Spleen (tissue), 11 donors: ENCODE data around the gene HSD17B14. TPM values are rescaled to one million over a fixed set of nuclear protein-coding genes. Genes with fewer than 3 reads are reported as not detected.
"Not testable (repeated sequence)": the region's sequence is repeated elsewhere in the genome, so short reads cannot be mapped to it uniquely, and the experiment has no call there.

ENCODE experiments used
- DNase-seq: peaks from one replicate; pipeline ENCODE4 v3.0.0-alpha.2; 2020
- H3K27ac ChIP-seq, 8 donors: fragments of 200-600 bp; sonication (generic) in 7 of 8; 1 replicate in 4 of 8; 2 replicates in 4 of 8; pipeline versions ENCODE4 v1.5.0 to v1.8.0; 2016 to 2021; ENCODE audit warnings: inconsistent platforms in 4 of 8, mild to moderate bottlenecking in 4 of 8, moderate library complexity in 1 of 8
- H3K27me3 ChIP-seq, 7 donors: fragments of 200-600 bp; sonication (generic) in 6 of 7; replicated peaks in 1 of 7; 1 replicate in 4 of 7; 2 replicates in 3 of 7; pipeline versions ENCODE4 v1.5.0 to v1.8.0; 2016 to 2021; ENCODE audit warnings: inconsistent platforms in 3 of 7, mild to moderate bottlenecking in 1 of 7
- H3K36me3 ChIP-seq, 6 donors: fragments of 200-600 bp; sonication (generic) in 5 of 6; 1 replicate in 4 of 6; 2 replicates in 2 of 6; pipeline versions ENCODE4 v1.5.0 to v1.8.0; 2016 to 2021; ENCODE audit warnings: inconsistent platforms in 2 of 6
- H3K4me1 ChIP-seq, 6 donors: fragments of 200-600 bp; sonication (generic) in 5 of 6; 1 replicate in 3 of 6; 2 replicates in 3 of 6; pipeline versions ENCODE4 v1.5.0 to v1.8.0; 2016 to 2021; ENCODE audit warnings: inconsistent platforms in 3 of 6
- H3K4me3 ChIP-seq, 8 donors: fragments of 200-600 bp; sonication (generic) in 7 of 8; 1 replicate in 4 of 8; 2 replicates in 4 of 8; pipeline versions ENCODE4 v1.5.0 to v1.8.0; 2016 to 2021; ENCODE audit warnings: inconsistent platforms in 4 of 8, mild to moderate bottlenecking in 4 of 8, moderate library complexity in 2 of 8
- H3K9me3 ChIP-seq, 8 donors: fragments of 200-600 bp; sonication (generic) in 7 of 8; 1 replicate in 4 of 8; 2 replicates in 4 of 8; pipeline versions ENCODE4 v1.5.0 to v1.8.0; 2016 to 2021; ENCODE audit warnings: inconsistent platforms in 4 of 8
- POLR2A ChIP-seq, 3 donors: fragments of 450-650 bp; IDR thresholded peaks; one replicate each; pipeline ENCODE4 v1.5.1; 2017; ENCODE audit warnings: antibody characterized with exemption in 3 of 3, mild to moderate bottlenecking in 1 of 3
- POLR2AphosphoS5 ChIP-seq, 3 donors: sonication (generic); formaldehyde crosslinking; IDR thresholded peaks; one replicate each; pipeline ENCODE4 v1.5.1; 2017; ENCODE audit warnings: antibody characterized with exemption in 3 of 3
- WGBS, 5 donors: extraction: QIAGEN DNeasy Blood & Tissue Kit in 3 of 5; methylation state at CpG; one replicate each; pipeline versions ENCODE4 v1.1.5 to v1.1.7; 2013 to 2018; 5-methylcytosine and 5-hydroxymethylcytosine counted together
- intact Hi-C: fragments of 100-400 bp; cut with DNase I; formaldehyde crosslinking; loops from one replicate; pipeline ENCODE4 v1.15.0; 2023; ENCODE audit warnings: low total_unique reads
- polyA plus RNA-seq, 3 donors: library from polyadenylated mRNA; stranded (reverse); fragments of 200-250 nt; gene quantifications; one replicate each; pipeline ENCODE4 v1.2.1, GENCODE V29; 2013
- total RNA-seq, 7 donors: library from RNA; depleted of rRNA in 3 of 7; stranded (reverse); fragments of >200 nt in 3 of 7; fragmentation: NEBNext Ultra II Directional in 4 of 7; extraction: Animal tissue kit (Norgen Biotek cat#: 25700) in 4 of 7; gene quantifications; one replicate each; pipeline versions ENCODE4 v1.1.0 to v1.2.1, GENCODE V29; 2016 to 2021
- TF ChIP-seq, protein P1 (sequence below), 11 experiments: fragments of 200-600 bp in 7 of 11; fragments of 450-650 bp in 4 of 11; sonication (generic) in 4 of 11; IDR thresholded peaks in 8 of 11; conservative IDR thresholded peaks in 3 of 11; 1 replicate in 7 of 11; 2 replicates in 4 of 11; pipeline versions ENCODE4 v1.4.0 to v1.8.0; 2016 to 2021; ENCODE audit warnings: antibody characterized with exemption in 11 of 11, inconsistent platforms in 4 of 11, mild to moderate bottlenecking in 1 of 11
- donor health status: healthy with polysubstance abuse.
- donor health status: DM: no; HTN: no; CAD: no; lungs with moderate emphysema.
- donor health status: DM: no; HTN: no; CAD: no.
- donor health status: Bipolar disorder and iron deficiency.
- donor health status: healthy.
- donor health status: DM: no; HTN: no; CAD: no.
- donor health status: DM: yes; HTN: yes; CAD: no.

The HSD17B14 gene
- total and polyA plus RNA-seq, 10 donors = 2.4 to 16.5 (median 10.6) TPM

GRCh38 chr19:48795055-48795684 is 41.1 kb downstream of the HSD17B14 start:
- Histone ChIP-seq H3K9me3 (no peaks in the 10 kb centered on the region), H3K27me3 (no peaks in the 10 kb centered on the region), H3K4me1 (peaks cover 0 to 15% (median 9%) of the 10 kb centered on the region in 6 donors), H3K27ac (peak overlapping the region; percentile 63 to 83 (median 76)), H3K4me3 (peak overlapping the region; percentile 42 to 73 (median 56)), H3K36me3 (peaks cover 0 to 10% (median 0%) of the 10 kb centered on the region in 6 donors)
- intact Hi-C loops = no loop called here
- DNase-seq = peak; percentile 94
- 2 to 3% (median 2%) methylated on average over 33 to 38 of the region's 38 CpGs for WGBS, 5 donors
- TF ChIP-seq POLR2AphosphoS5 (IDR thresholded peaks at IDR 0.05) = peak; percentile 79 to 84 (median 80)
- TF ChIP-seq, protein P1, sequence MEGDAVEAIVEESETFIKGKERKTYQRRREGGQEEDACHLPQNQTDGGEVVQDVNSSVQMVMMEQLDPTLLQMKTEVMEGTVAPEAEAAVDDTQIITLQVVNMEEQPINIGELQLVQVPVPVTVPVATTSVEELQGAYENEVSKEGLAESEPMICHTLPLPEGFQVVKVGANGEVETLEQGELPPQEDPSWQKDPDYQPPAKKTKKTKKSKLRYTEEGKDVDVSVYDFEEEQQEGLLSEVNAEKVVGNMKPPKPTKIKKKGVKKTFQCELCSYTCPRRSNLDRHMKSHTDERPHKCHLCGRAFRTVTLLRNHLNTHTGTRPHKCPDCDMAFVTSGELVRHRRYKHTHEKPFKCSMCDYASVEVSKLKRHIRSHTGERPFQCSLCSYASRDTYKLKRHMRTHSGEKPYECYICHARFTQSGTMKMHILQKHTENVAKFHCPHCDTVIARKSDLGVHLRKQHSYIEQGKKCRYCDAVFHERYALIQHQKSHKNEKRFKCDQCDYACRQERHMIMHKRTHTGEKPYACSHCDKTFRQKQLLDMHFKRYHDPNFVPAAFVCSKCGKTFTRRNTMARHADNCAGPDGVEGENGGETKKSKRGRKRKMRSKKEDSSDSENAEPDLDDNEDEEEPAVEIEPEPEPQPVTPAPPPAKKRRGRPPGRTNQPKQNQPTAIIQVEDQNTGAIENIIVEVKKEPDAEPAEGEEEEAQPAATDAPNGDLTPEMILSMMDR (IDR thresholded peaks at IDR 0.05 in 8 of 11, conservative IDR thresholded peaks at IDR 0.05 in 3 of 11) = peak; percentile 89 to 97 (median 95)
- no peak for TF ChIP-seq POLR2A (IDR thresholded peaks at IDR 0.05)

DNA sequence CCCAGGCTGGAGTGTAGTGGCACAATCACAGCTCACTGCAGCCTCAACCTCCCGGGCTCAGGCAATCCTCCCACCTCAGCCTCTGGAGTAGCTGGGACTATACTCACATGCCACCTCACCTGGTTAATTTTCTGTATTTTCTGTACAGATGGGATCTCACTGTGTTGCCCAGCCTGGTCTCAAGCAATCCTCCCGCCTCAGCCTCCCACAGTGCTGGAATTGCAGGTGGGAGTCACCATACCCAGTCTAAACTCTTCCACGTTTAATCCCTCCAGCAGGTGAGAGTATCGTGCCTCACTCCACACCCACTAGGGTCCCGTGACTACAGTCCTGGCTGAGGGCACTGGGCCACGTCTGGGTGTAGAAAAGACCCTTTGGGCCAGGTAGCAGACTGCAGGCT is 42.0 kb downstream of the HSD17B14 start:
- Histone ChIP-seq H3K4me1 (peaks cover 0 to 15% (median 9%) of the 10 kb centered on the region in 6 donors), H3K9me3 (no peaks in the 10 kb centered on the region), H3K27me3 (no peaks in the 10 kb centered on the region), H3K27ac (no peak overlapping the region), H3K4me3 (no peak overlapping the region), H3K36me3 (peaks cover 0 to 5% (median 0%) of the 10 kb centered on the region in 6 donors)
- WGBS, 5 donors = 81 to 86% (median 84%) methylated on average over 6 of the region's 6 CpGs
- TF ChIP-seq, protein P1 (IDR thresholded peaks at IDR 0.05 in 8 of 11, conservative IDR thresholded peaks at IDR 0.05 in 3 of 11) = no peak
- TF ChIP-seq POLR2A (IDR thresholded peaks at IDR 0.05) = no peak
- no peak for TF ChIP-seq POLR2AphosphoS5 (IDR thresholded peaks at IDR 0.05)
- DNase-seq = no peak
- intact Hi-C loops = no loop called here

GRCh38 chr19:48793271-48793670 is 43.0 kb downstream of the HSD17B14 start:
- H3K4me1 ChIP-seq = peaks cover 0 to 15% (median 9%) of the 10 kb centered on the region in 6 donors
- intact Hi-C loops = no loop called here
- WGBS, 5 donors = 58 to 71% (median 67%) methylated on average over 8 of the region's 8 CpGs
- peak overlapping the region in 2 of 8 donors; percentile 10 to 38 for H3K27ac ChIP-seq
- H3K27me3 ChIP-seq = no peaks in the 10 kb centered on the region
- TF ChIP-seq POLR2AphosphoS5 (IDR thresholded peaks at IDR 0.05) = peak in 1 of 3 donors; percentile 22
- TF ChIP-seq, protein P1 (IDR thresholded peaks at IDR 0.05 in 8 of 11, conservative IDR thresholded peaks at IDR 0.05 in 3 of 11) = no peak
- H3K36me3 ChIP-seq = no peaks in the 10 kb centered on the region
- no peaks in the 10 kb centered on the region for H3K9me3 ChIP-seq
- H3K4me3 ChIP-seq = no peak overlapping the region
- no peak for DNase-seq

DNA sequence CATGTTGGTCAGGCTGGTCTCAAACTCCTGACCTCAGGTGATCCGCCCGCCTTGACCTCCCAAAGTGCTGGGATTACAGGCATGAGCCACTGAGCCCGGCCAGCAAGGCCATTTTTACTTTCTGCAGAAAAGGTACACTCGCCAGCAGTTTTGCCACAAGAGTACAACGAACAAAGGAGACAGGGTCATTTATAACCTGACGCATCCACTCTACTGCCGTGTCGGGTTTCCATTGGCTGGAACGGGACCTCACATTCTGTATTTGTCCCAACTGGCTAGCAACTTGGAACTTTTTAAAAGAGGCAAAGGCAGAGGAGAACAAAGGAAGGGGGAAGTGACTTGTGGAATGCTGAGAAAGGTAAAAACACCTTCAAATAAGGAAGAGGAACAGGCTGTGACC is 49.0 kb downstream of the HSD17B14 start:
- not testable (repeated sequence) for H3K4me3 ChIP-seq, H3K9me3 ChIP-seq, DNase-seq, H3K36me3 ChIP-seq, H3K27ac ChIP-seq, H3K27me3 ChIP-seq
- 84 to 93% (median 89%) methylated on average over 9 of the region's 9 CpGs for WGBS, 5 donors
- intact Hi-C loops = loop anchor here (5.0 kb wide), 1 partner anchor 50 kb away; the partner anchor contains the start of gene HSD17B14
- peaks cover 0 to 14% (median 6%) of the 10 kb centered on the region in 6 donors for H3K4me1 ChIP-seq

DNA sequence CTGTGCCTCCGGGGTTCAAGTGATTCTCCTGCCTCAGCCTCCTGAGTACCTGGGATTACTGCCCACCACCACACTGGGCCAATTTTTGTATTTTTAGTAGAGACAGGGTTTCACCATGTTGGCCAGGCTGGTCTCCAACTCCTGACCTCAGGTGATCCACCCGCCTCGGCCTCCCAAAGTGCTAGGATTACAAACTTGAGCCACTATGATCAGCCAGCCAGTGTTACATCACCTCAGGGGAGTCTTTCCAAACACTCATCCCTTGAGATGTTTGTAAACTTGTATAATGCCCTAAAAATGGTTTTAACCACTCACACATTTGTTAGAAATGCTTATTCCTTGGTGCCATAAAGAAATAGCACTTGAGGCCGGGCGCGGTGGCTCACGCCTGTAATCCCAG is 49.9 kb downstream of the HSD17B14 start:
- H3K36me3 ChIP-seq, H3K27ac ChIP-seq, H3K27me3 ChIP-seq, H3K4me3 ChIP-seq, H3K9me3 ChIP-seq, DNase-seq: not testable (repeated sequence)
- H3K4me1 ChIP-seq = peaks cover 4 to 23% (median 14%) of the 10 kb centered on the region in 6 donors
- intact Hi-C loops = loop anchor here (5.0 kb wide), 1 partner anchor 51 kb away; the partner anchor contains the start of gene HSD17B14
- 91 to 99% (median 93%) methylated on average over 7 of the region's 7 CpGs for WGBS, 5 donors
